GM18870 (cell line): Measurements from ENCODE around the gene CLIP2.
"Not testable (repeated sequence)": the region's sequence is repeated elsewhere in the genome, so short reads cannot be mapped to it uniquely, and the experiment has no call there.

Experiments used
- ATAC-seq: cut with Tn5 transposase; IDR thresholded peaks from one replicate; pipeline ENCODE4 v1.9.1; 2021; ENCODE audit warnings: moderate library complexity; ENCODE audit not compliant: unreplicated experiment

The CLIP2 gene

GRCh38 chr7:74365322-74366022 lies 76.3 kb downstream of the CLIP2 start:
- no peak for ATAC-seq

DNA sequence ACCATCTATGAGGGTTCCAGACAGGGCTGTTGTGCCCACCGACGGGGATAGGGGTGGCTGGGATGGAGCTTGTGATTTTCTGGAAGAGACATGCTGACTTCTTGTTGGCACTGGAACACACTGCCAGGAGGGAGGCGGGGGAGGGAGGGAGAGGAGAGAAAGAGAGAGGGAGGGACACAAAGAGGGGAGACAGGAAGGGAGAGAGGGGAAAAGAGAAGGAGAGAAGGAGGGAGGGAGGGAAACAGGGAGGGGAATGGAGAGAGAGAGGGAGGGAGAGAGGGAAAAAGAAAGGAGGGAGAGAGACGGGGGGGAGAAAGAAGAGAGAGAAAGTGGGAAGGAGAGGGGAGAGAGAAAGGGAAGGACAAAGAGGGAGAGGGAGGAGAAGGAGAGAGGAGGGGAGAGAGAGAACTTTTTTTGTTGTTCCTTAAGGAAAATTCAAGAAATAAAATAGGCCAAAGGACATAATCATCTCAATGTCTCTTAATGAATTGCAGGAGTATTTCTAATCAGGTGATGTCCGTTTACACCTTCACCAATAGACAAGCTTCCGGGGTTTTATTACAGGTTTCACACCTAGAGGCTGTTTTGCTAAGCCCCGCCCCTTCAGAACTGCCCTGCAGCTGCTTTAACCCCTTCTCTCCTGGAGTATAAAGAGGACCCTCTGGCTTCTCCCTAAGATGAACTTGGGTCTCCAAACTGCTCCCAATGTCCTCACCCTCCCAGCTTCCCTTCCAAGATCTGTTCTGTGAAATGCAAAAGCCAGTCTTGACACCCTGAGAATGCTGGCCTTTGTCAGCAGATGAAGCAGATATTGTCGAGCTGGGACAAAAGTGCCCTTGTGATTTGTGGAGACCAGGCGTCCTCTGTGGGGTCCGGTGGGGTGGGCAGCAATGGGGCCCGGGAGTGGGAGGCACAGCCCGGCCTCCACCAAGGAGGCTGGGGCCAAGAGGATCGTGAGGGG lies 82.5 kb downstream of the CLIP2 start:
- no peak for ATAC-seq

DNA sequence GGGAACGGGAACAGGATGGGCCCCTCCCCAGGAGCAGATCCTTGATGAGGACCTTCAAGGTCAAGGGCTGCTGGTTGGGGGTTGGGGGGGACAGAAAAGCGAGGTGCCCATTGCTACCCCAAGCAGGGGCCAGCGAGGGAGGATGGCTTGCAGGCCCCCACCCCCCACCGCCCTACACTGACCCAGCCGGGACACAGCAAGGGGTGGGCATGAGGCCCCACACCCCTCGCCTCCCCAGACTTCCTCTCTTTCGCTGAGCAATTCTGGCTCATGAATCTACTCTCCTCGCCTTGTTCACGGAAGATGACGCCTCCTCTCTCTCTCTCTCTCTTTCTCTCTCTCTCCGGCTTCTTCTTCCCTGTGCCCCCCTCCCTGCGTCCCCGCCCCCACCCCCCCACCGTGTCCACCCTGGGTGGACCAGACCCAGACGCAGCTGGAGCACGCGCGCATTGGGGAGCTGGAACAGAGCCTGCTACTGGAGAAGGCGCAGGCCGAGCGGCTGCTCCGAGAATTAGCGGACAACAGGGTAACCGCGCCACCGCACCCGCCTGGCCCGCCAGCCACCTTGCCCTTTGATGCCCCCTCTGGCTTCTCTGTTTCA lies 83.4 kb downstream of the CLIP2 start:
- ATAC-seq = no peak

DNA sequence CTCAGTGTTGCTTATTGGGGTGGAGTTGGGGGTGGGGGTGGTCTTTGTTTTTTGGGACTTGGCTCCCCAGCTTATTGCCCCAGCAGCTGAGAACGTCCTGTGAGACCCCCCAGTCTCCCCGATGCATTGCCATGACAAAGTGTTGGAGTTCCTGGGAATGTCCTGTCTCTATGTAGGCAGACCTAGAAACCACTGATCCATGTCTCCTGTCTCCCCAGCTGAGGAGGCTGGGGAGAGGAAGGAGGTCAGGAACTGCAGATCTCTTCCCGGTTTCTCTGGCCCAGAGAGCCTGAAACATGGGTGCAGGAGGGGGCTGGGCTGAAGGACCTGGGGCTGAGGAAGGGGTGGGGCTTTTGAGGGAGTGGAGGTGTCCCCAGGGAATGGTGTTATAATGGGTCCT lies 84.3 kb downstream of the CLIP2 start:
- ATAC-seq = no peak

DNA sequence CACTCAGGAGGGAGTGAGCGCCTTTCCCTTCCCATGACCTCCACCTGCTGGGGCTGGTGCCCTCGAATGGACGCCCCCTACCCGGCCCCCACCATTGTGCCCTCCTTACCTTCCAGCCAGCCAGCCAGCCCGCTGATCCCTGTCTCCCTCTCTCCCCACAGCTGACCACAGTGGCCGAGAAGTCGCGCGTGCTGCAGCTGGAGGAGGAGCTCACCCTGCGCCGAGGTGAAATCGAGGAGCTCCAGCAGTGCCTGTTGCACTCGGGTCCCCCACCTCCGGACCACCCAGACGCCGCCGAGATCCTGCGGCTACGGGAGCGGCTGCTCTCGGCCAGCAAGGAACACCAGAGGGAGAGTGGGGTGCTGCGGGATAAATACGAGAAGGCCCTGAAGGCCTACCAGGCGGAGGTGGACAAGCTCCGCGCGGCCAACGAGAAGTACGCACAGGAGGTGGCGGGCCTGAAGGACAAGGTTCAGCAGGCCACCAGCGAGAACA lies 86.6 kb downstream of the CLIP2 start:
- no peak for ATAC-seq

GRCh38 chr7:74376256-74377036 lies 87.2 kb downstream of the CLIP2 start:
- ATAC-seq = no peak

GRCh38 chr7:74379938-74380337 lies 90.7 kb downstream of the CLIP2 start:
- no peak for ATAC-seq

DNA sequence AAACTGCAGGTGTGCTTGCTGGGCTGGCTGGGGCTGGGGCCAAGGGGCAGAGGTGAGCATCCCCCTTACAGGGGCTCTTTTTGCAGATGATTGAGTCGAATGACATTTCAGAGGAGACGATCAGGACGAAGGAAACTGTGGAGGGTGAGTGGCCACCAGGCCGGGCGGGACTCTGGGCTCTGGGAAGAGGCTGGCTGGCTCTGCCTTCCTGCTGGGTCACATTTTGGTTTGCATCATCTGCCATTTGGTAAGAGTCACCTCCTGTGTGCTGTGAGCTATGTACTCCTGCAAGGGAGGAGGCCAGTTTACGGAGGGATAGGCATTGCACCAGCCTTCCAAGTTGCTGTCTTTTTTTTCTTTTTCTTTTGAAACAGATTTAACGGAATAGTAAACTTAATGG lies 91.5 kb downstream of the CLIP2 start:
- no peak for ATAC-seq

DNA sequence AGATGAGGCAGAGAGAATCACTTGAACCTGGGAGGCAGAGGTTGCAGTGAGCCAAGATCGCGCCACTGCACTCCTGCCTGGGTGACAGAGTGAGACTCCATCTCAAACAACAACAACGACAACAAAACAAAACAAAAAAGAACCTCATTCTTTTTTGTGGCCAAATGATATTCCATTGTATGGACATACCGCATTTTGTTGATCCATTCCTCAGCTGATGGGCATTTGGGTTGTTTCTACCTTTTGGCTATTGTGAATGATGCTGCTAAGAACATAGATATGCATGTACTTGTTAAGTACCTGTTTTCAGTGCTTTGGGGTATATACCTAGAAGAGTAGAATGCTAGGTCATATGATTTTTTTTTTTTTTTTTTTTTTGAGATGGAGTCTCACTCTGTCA lies 94.9 kb downstream of the CLIP2 start:
- ATAC-seq = not testable (repeated sequence)

GRCh38 chr7:74384854-74385253 lies 95.6 kb downstream of the CLIP2 start:
- ATAC-seq = not testable (repeated sequence)

- no peak for ATAC-seq
These were observed 98.4 kb downstream of the CLIP2 start for GRCh38 chr7:74387606-74388005.

DNA sequence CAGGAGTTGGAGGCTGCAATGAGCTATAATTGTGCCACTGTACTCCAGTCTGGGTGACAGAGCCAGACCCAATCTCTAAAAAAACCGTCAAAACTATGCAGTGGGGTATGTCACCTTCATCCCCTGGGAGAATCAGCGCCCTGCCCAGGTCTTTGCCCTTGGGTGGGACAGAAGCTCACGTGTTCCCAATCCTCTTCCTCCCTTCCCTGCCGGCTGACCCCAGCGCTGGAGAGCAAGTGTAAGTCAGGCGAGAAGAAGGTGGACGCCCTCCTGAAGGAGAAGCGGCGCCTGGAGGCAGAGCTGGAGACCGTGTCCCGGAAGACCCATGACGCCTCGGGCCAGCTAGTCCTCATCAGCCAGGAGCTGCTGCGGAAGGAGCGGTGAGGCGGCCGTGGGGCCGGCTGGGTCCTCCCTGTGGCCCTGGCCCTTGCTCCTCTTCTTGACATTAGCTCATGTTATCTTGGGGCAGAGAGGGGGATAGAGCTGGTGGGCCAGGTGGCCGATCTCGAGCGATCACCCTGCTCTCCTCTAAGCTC lies 99.7 kb downstream of the CLIP2 start:
- ATAC-seq = no peak

GRCh38 chr7:74393722-74394121 lies 104.5 kb downstream of the CLIP2 start:
- ATAC-seq = not testable (repeated sequence)

DNA sequence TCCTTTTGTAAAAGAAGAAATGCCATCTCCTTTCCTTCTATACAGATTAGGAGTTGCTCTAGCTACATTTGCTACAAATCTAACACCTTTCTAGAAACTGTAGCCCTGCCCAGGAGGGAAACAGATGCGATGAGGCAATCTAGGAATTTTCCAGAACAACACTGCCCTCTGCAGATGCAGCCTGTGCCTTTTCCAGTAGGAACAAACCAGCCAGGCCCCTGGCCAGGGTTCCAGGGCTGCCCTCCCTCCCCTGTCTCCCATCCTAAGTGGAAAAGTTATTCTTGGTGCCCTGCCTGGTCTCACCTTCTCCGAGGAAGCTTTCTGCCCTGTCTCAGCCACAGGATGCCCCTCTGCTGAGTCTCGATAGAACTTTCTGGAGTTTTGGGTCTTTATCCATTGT lies 105.4 kb downstream of the CLIP2 start:
- not testable (repeated sequence) for ATAC-seq

GRCh38 chr7:74395745-74396311 lies 106.6 kb downstream of the CLIP2 start:
- no peak for ATAC-seq

DNA sequence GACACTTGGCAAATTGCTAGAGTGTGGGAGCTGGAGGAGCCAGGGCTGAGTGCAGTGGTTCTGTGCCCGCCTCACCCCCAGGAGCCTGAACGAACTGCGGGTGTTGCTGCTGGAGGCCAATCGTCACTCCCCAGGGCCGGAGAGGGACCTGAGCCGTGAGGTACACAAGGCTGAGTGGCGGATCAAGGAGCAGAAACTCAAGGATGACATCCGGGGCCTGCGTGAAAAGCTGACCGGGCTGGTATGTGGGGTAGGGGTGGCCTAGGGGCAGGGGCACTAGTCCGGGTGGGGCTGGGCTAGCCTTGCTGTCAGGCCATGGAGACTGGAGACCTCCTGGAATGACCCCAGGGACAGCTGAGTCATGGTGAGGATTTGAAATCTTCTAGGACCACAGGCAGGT lies 107.8 kb downstream of the CLIP2 start:
- ATAC-seq = no peak

- ATAC-seq = no peak
These were observed 109.2 kb downstream of the CLIP2 start for GRCh38 chr7:74398426-74398825.

- no peak for ATAC-seq
These were observed 109.8 kb downstream of the CLIP2 start for GRCh38 chr7:74399006-74399405.

- ATAC-seq = no peak
These were observed 111.4 kb downstream of the CLIP2 start for GRCh38 chr7:74400420-74401136.
